Jurkat, Clone E6-1 (cell line): ENCODE measurements around the gene GPC6.

Experiments
- DNase-seq: peaks from one replicate; pipeline ENCODE4 v3.0.0-alpha.2; 2011; ENCODE audit warnings: low read depth, low spot score
- H3K4me3 ChIP-seq: 2 replicates; pipeline ENCODE4 v1.5.1; 2011; ENCODE audit warnings: mild to moderate bottlenecking, low read length, control low read depth, moderate library complexity

The GPC6 gene

GRCh38 chr13:93685900-93686299, 459.3 kb downstream of the GPC6 start:
- no peak overlapping the region for H3K4me3 ChIP-seq
- DNase-seq, result no peak

- H3K4me3 ChIP-seq, result no peak overlapping the region
- no peak for DNase-seq
These were observed 459.8 kb downstream of the GPC6 start for GRCh38 chr13:93686399-93686798.

GRCh38 chr13:93687261-93687660, 460.7 kb downstream of the GPC6 start:
- H3K4me3 ChIP-seq, result no peak overlapping the region

GRCh38 chr13:93689333-93689732, 462.7 kb downstream of the GPC6 start:
- no peak for DNase-seq

More at GRCh38 chr13:93687261-93687660, 460.7 kb downstream of the GPC6 start:
- no peak for DNase-seq

GRCh38 chr13:93690139-93690538, 463.5 kb downstream of the GPC6 start:
- H3K4me3 ChIP-seq, result no peak overlapping the region
- peak; percentile 3 for DNase-seq

More at GRCh38 chr13:93689333-93689732, 462.7 kb downstream of the GPC6 start:
- H3K4me3 ChIP-seq, result no peak overlapping the region

GRCh38 chr13:93698016-93698613, 471.5 kb downstream of the GPC6 start:
- H3K4me3 ChIP-seq, result no peak overlapping the region
- DNase-seq, result no peak

GRCh38 chr13:93700115-93700514, 473.5 kb downstream of the GPC6 start:
- DNase-seq, result no peak
- H3K4me3 ChIP-seq, result no peak overlapping the region

GRCh38 chr13:93708308-93709075, 481.9 kb downstream of the GPC6 start:
- no peak overlapping the region for H3K4me3 ChIP-seq
- DNase-seq, result no peak

- no peak for DNase-seq
- no peak overlapping the region for H3K4me3 ChIP-seq
These were observed 483.1 kb downstream of the GPC6 start for GRCh38 chr13:93709506-93710244.

GRCh38 chr13:93714171-93714570, 487.6 kb downstream of the GPC6 start:
- H3K4me3 ChIP-seq, result no peak overlapping the region
- DNase-seq, result no peak

- no peak for DNase-seq
- H3K4me3 ChIP-seq, result no peak overlapping the region
These were observed 489.3 kb downstream of the GPC6 start for GRCh38 chr13:93715866-93716265.

- no peak overlapping the region for H3K4me3 ChIP-seq
- DNase-seq, result no peak
These were observed 490.0 kb downstream of the GPC6 start for GRCh38 chr13:93716623-93717022.

GRCh38 chr13:93721483-93721882, 494.9 kb downstream of the GPC6 start:
- no peak for DNase-seq

GRCh38 chr13:93723316-93723715, 496.7 kb downstream of the GPC6 start:
- no peak for DNase-seq
- no peak overlapping the region for H3K4me3 ChIP-seq

More at GRCh38 chr13:93721483-93721882, 494.9 kb downstream of the GPC6 start:
- H3K4me3 ChIP-seq, result no peak overlapping the region

- H3K4me3 ChIP-seq, result no peak overlapping the region
- no peak for DNase-seq
These were observed 497.6 kb downstream of the GPC6 start for GRCh38 chr13:93724187-93724586.

- DNase-seq, result no peak
- H3K4me3 ChIP-seq, result no peak overlapping the region
These were observed 499.8 kb downstream of the GPC6 start for GRCh38 chr13:93726173-93726957.

GRCh38 chr13:93727211-93728141, 500.9 kb downstream of the GPC6 start:
- no peak for DNase-seq
- no peak overlapping the region for H3K4me3 ChIP-seq

- no peak for DNase-seq
- H3K4me3 ChIP-seq, result no peak overlapping the region
These were observed 502.8 kb downstream of the GPC6 start for GRCh38 chr13:93729383-93729782.
